K562 (cell line): ENCODE results near the gene HOXA5. TPM values are rescaled to one million over a fixed set of nuclear protein-coding genes. Genes with fewer than 3 reads are reported as not detected.

ENCODE experiments used
- ATAC-seq: fragments of 200-7000 bp; cut with Tn5 transposase; 3 replicates; pipeline ENCODE4 v1.9.1; 2020; ENCODE audit warnings: moderate library complexity
- BruUV-seq: library from RNA; stranded (reverse); fragments of 400-500 nt; replicated peaks from 2 replicates; lab custom pipeline; 2021; lab: Mats Ljungman, UMichigan
- CTCF ChIA-PET: fragments of 300-600 bp; formaldehyde crosslinking; extraction: SDS; loops from one replicate; lab custom pipeline; 2021; ENCODE audit warnings: low intra/inter-chr PET ratio; lab: Yijun Ruan, JAX
- POLR2A ChIA-PET: fragments of 300-600, 350-650 bp; sonication (Branson Sonifier 250); formaldehyde crosslinking; extraction: SDS; loops from one replicate; lab custom pipeline; 2021; ENCODE audit warnings: antibody characterized with exemption, inconsistent platforms; lab: Yijun Ruan, JAX
- DNase-seq, 4 experiments: peaks; one replicate each; pipeline versions ENCODE4 v3.0.0 to v3.0.0-alpha.2; 2011 to 2018; ENCODE audit warnings: low spot score in 3 of 4, mixed read lengths in 3 of 4; ENCODE audit errors: extremely low read depth in 1 of 4
- FAIRE-seq: peaks from 2 replicates; lab custom pipeline; 2011; peaks lifted over from hg19 to GRCh38; lab: Jason Lieb, UNC
- H2AFZ ChIP-seq: 2 replicates; pipeline ENCODE4 v1.6.0; 2011; ENCODE audit warnings: low read depth, low read length, control low read depth, inconsistent platforms
- H3K27ac ChIP-seq: fragments of 200-600 bp; 3 replicates; pipeline ENCODE4 v1.8.0; 2011; ENCODE audit warnings: low read depth, mild to moderate bottlenecking, control low read depth, inconsistent platforms, low read length, moderate library complexity, mixed read lengths; ENCODE audit errors: extremely low read depth
- H3K27me3 ChIP-seq, 2 experiments: fragments of 300-600 bp in 1 of 2; 2 replicates in 1 of 2; 3 replicates in 1 of 2; pipeline versions ENCODE4 v1.6.0 to v1.8.0; 2011; ENCODE audit warnings: inconsistent platforms in 2 of 2, low read length in 2 of 2, mild to moderate bottlenecking in 1 of 2, mixed read lengths in 1 of 2, moderate library complexity in 1 of 2; ENCODE audit not compliant: control insufficient read depth in 2 of 2, insufficient read depth in 2 of 2
- H3K36me3 ChIP-seq: fragments of 300-600 bp; 3 replicates; pipeline ENCODE4 v1.8.0; 2011; ENCODE audit warnings: mild to moderate bottlenecking, low read length, inconsistent platforms; ENCODE audit not compliant: control insufficient read depth, insufficient read depth
- H3K4me1 ChIP-seq, 2 experiments: fragments of 200-600 bp in 1 of 2; replicated peaks in 1 of 2; 2 replicates in 1 of 2; 3 replicates in 1 of 2; pipeline versions ENCODE4 v1.5.1 to v1.8.0; 2011; ENCODE audit warnings: inconsistent platforms in 2 of 2, low read length in 2 of 2, mild to moderate bottlenecking in 1 of 2, mixed read lengths in 1 of 2, moderate library complexity in 1 of 2; ENCODE audit not compliant: control insufficient read depth in 2 of 2, insufficient read depth in 2 of 2
- H3K4me2 ChIP-seq: 2 replicates; pipeline ENCODE4 v1.6.1; 2011; ENCODE audit warnings: low read length, control low read depth, inconsistent platforms, mixed read lengths; ENCODE audit not compliant: insufficient read depth
- H3K4me3 ChIP-seq: fragments of 200-600 bp; sonication (generic), shearing (Covaris generic); 2 replicates; pipeline ENCODE4 v1.5.1; 2016; ENCODE audit warnings: control low read depth, inconsistent platforms
- H3K79me2 ChIP-seq: fragments of 200-600 bp; 3 replicates; pipeline ENCODE4 v1.8.0; 2011; ENCODE audit warnings: low read length, inconsistent platforms; ENCODE audit not compliant: control insufficient read depth, insufficient read depth
- H3K9ac ChIP-seq, 2 experiments: 2 replicates each; pipeline versions ENCODE4 v1.6.0 to v1.6.1; 2011; ENCODE audit warnings: low read depth in 2 of 2, low read length in 2 of 2, control low read depth in 1 of 2, inconsistent platforms in 1 of 2, mild to moderate bottlenecking in 1 of 2, mixed read lengths in 1 of 2; ENCODE audit not compliant: insufficient read depth in 1 of 2
- H3K9me1 ChIP-seq: one replicate; pipeline ENCODE4 v1.6.0; 2011; ENCODE audit warnings: inconsistent platforms, mild to moderate bottlenecking, low read length, moderate library complexity; ENCODE audit not compliant: control insufficient read depth, insufficient read depth
- H3K9me3 ChIP-seq: replicated peaks from 2 replicates; pipeline ENCODE4 v1.5.1; 2011; ENCODE audit warnings: low read depth, low read length, inconsistent platforms; ENCODE audit not compliant: control insufficient read depth, insufficient read depth
- H4K20me1 ChIP-seq: replicated peaks from 2 replicates; pipeline ENCODE4 v1.6.1; 2011; ENCODE audit warnings: low read length, inconsistent platforms, mixed read lengths; ENCODE audit not compliant: control insufficient read depth, insufficient read depth
- AFF4 ChIP-seq: sonication (generic); formaldehyde crosslinking; IDR thresholded peaks from 2 replicates; pipeline ENCODE4 v1.8.0; 2023; ENCODE audit warnings: mild to moderate bottlenecking, missing genetic modification reagents
- HDAC6 ChIP-seq: IDR thresholded peaks from 2 replicates; pipeline ENCODE4 v1.6.1; 2012; ENCODE audit warnings: low read depth, mild to moderate bottlenecking, control low read depth, inconsistent platforms, low read length, moderate library complexity
- HNRNPH1 ChIP-seq: fragments of 200-400 bp; formaldehyde crosslinking; optimal IDR thresholded peaks from 2 replicates; pipeline ENCODE3; 2017; ENCODE audit warnings: low read depth, mild to moderate bottlenecking, low read length, moderate library complexity
- MEIS2 ChIP-seq: fragments of 450-650 bp; IDR thresholded peaks from 2 replicates; pipeline ENCODE4 v1.6.1; 2014; ENCODE audit warnings: mild to moderate bottlenecking; ENCODE audit not compliant: partially characterized antibody
- NFE2L1 ChIP-seq: fragments of 450-650 bp; IDR thresholded peaks from 2 replicates; pipeline ENCODE4 v1.6.1; 2016; ENCODE audit warnings: missing genetic modification characterization, low read depth, mild to moderate bottlenecking, missing compliant biosample characterization, moderate library complexity, borderline replicate concordance
- NR3C1 ChIP-seq: sonication (generic); formaldehyde crosslinking; IDR thresholded peaks from 2 replicates; pipeline ENCODE4 v1.8.1; 2022; ENCODE audit warnings: missing genetic modification reagents
- PBX2 ChIP-seq, 2 experiments: IDR thresholded peaks in 1 of 2; conservative IDR thresholded peaks in 1 of 2; 2 replicates each; pipeline ENCODE4 v1.6.1; 2016; ENCODE audit warnings: low read depth in 2 of 2, mild to moderate bottlenecking in 1 of 2, missing compliant biosample characterization in 1 of 2, missing genetic modification characterization in 1 of 2, moderate library complexity in 1 of 2
- PKNOX1 ChIP-seq: fragments of 450-650 bp; IDR thresholded peaks from 2 replicates; pipeline ENCODE4 v1.6.1; 2016
- RBFOX2 ChIP-seq: fragments of 200-400 bp; formaldehyde crosslinking; IDR thresholded peaks from 2 replicates; pipeline ENCODE4 v1.6.1; 2017; ENCODE audit warnings: low read depth, mild to moderate bottlenecking, low read length, moderate library complexity
- RFX5 ChIP-seq: IDR thresholded peaks from 2 replicates; pipeline ENCODE4 v1.6.1; 2011; ENCODE audit warnings: low read depth, mild to moderate bottlenecking, improper control_type of control experiment, low read length
- RUNX1 ChIP-seq: sonication (generic); IDR thresholded peaks from 2 replicates; pipeline ENCODE4 v1.6.1; 2016; ENCODE audit warnings: antibody characterized with exemption, low read depth
- SAFB2 ChIP-seq: fragments of 200-400 bp; formaldehyde crosslinking; IDR thresholded peaks from 2 replicates; pipeline ENCODE4 v1.6.1; 2018; ENCODE audit warnings: borderline replicate concordance, low read length, low read depth, moderate library complexity; ENCODE audit not compliant: severe bottlenecking
- WGBS: fragments of 100-300 bp; shearing (Covaris generic); methylation state at CpG from one replicate; pipeline ENCODE4 v1.1.6; 2016; ENCODE audit warnings: low coverage, mixed read lengths; ENCODE audit not compliant: insufficient coverage; ENCODE audit errors: missing lambda C conversion rate; 5-methylcytosine and 5-hydroxymethylcytosine counted together
- in situ Hi-C: fragments of 300-500 bp; cut with MboI; formaldehyde crosslinking; loops from 4 replicates; pipeline ENCODE4 v1.15.0; 2018; ENCODE audit warnings: inconsistent platforms, mixed read lengths
- intact Hi-C: fragments of 100-400 bp; cut with micrococcal nuclease; formaldehyde crosslinking; loops from 2 replicates; pipeline ENCODE4 v1.14.2; 2022
- polyA plus RNA-seq, 8 experiments: library from polyadenylated mRNA; depleted of rRNA in 4 of 8; stranded (reverse) in 5 of 8; unstranded in 3 of 8; fragments of >200 nt; fragmentation: Nextera tagmentation in 2 of 8; fragmentation: Illumina TruSeq in 1 of 8; extraction: Ambion mirVana in 2 of 8; extraction: Trizol in 1 of 8; gene quantifications; 2 replicates each; pipeline versions ENCODE4 v1.2.1 to v1.2.3, GENCODE V29; 2011 to 2014; ENCODE audit warnings: inconsistent platforms in 1 of 8, missing spikeins in 1 of 8
- total RNA-seq, 7 experiments: library from RNA; depleted of rRNA in 6 of 7; stranded (reverse); fragments of >200 nt in 6 of 7; fragmentation: Illumina TruSeq in 2 of 7; extraction: Trizol in 2 of 7; gene quantifications; 2 replicates each; pipeline versions ENCODE4 v1.2.1 to v1.2.3, GENCODE V29; 2011 to 2021; ENCODE audit warnings: low replicate concordance in 1 of 7

The HOXA5 gene
- total and polyA plus RNA-seq, 9 of the 15 experiments (the other 6 are each of a cell fraction or from before 2014, with no cell fraction given) = 0.13 TPM; not detected in 8

GRCh38 chr7:27116031-27116961 lies 27.2 kb downstream of the HOXA5 start:
- Histone ChIP-seq H4K20me1 (0 out of 2 replicates have a peak, but pooled peaks cover 6% of the 10 kb centered on the region), H3K4me2 (no peak overlapping the region), H3K27me3 (peaks cover 44 to 62% of the 10 kb centered on the region in 2 experiments), H3K9me3 (no peaks in the 10 kb centered on the region), H3K9me1 (no peaks in the 10 kb centered on the region), H3K27ac (no peak overlapping the region), H3K79me2 (no peaks in the 10 kb centered on the region), H3K4me3 (no peak overlapping the region), H3K4me1 (peaks cover 0 to 16% of the 10 kb centered on the region in 2 experiments; a peak in 2 of 5 replicates), H2AFZ (no peak overlapping the region), H3K36me3 (no peaks in the 10 kb centered on the region), H3K9ac (no peak overlapping the region)
- ChIA-PET CTCF (no interaction called here), POLR2A (interaction anchor here (0.6 to 0.7 kb wide), 2 partner anchors 15 to 669 kb away, joined by 3 read pairs; no protein-coding TSS in a partner anchor)
- 13% methylated on average over 19 of the region's 20 CpGs for WGBS
- no peak for FAIRE-seq
- no peak for DNase-seq
- intact Hi-C loops (no loop called here), in situ Hi-C loops (no loop called here)
- no TSS peak for BruUV-seq
- ATAC-seq = no peak
- TF ChIP-seq PKNOX1 (0 out of 2 replicates have a peak, but pooled peaks have one; percentile 24), RBFOX2 (no peak), RUNX1 (no peak), HNRNPH1 (no peak), NFE2L1 (no peak), PBX2 (CRISPR knock-in tag; IDR thresholded peaks at IDR 0.05; ENCODE audit: low read depth) (no peak), PBX2 (tag; conservative IDR thresholded peaks at IDR 0.05; ENCODE audit: low read depth) (0 out of 2 replicates have a peak, but pooled peaks have one; percentile 37), AFF4 (no peak), RFX5 (no peak), NR3C1 (CRISPR knock-in tag) (no peak), HDAC6 (no peak), MEIS2 (peak; percentile 35), SAFB2 (no peak)
